HFFc6 (cell line): ENCODE results near the gene VPS4A. TPM values are rescaled to one million over a fixed set of nuclear protein-coding genes. Genes with fewer than 3 reads are reported as not detected.

ENCODE experiments used
- DNase-seq: peaks from one replicate; pipeline ENCODE4 v3.0.0-alpha.2; 2018
- H3K27ac Mint-ChIP-seq: 2 replicates; pipeline ENCODE4 v1.8.0; 2020; ENCODE audit warnings: mild to moderate bottlenecking, mixed read lengths
- H3K27me3 Mint-ChIP-seq: 2 replicates; pipeline ENCODE4 v1.8.0; 2021; ENCODE audit warnings: mild to moderate bottlenecking, moderate library complexity, mixed read lengths; ENCODE audit not compliant: insufficient read depth
- H3K36me3 Mint-ChIP-seq: 2 replicates; pipeline ENCODE4 v1.8.0; 2021; ENCODE audit warnings: low read depth, mixed read lengths
- H3K4me1 Mint-ChIP-seq: 2 replicates; pipeline ENCODE4 v1.8.0; 2020; ENCODE audit warnings: low read depth, mixed read lengths
- H3K4me3 Mint-ChIP-seq: 2 replicates; pipeline ENCODE4 v1.8.0; 2020; ENCODE audit warnings: mild to moderate bottlenecking, moderate library complexity, mixed read lengths
- H3K9me3 Mint-ChIP-seq: 2 replicates; pipeline ENCODE4 v1.8.0; 2020; ENCODE audit warnings: mild to moderate bottlenecking, mixed read lengths
- CTCF ChIP-seq: fragments of 200-600 bp; sonication (generic); IDR thresholded peaks from 2 replicates; pipeline ENCODE4 v1.5.0; 2021; ENCODE audit warnings: antibody characterized with exemption, mild to moderate bottlenecking
- total RNA-seq, 6 experiments: library from RNA; stranded (reverse); fragmentation: NEBNext Ultra II Directional; extraction: Animal tissue kit (Norgen Biotek cat#: 25700); gene quantifications; 2 replicates in 1 of 6; 3 replicates in 5 of 6; pipeline ENCODE4 v1.2.3, GENCODE V29; 2021

VPS4A gene
- total RNA-seq, 6 experiments from 2014 or later: 33.2 to 39.8 (median 36.7) TPM

- Mint-ChIP-seq H3K9me3 (no peaks in the 10 kb centered on the region), H3K36me3 (peaks cover 8% of the 10 kb centered on the region; the same call in 1 of the 2 replicates), H3K4me3 (no peak overlapping the region), H3K27me3 (peaks cover 3% of the 10 kb centered on the region; the same call in 1 of the 2 replicates), H3K27ac (no peak overlapping the region), H3K4me1 (peaks cover 10% of the 10 kb centered on the region)
- DNase-seq: no peak
- TF ChIP-seq CTCF: no peak
Measured at GRCh38 chr16:69298261-69298660, 12.9 kb upstream of the VPS4A start.

- DNase-seq: no peak
- no peaks in the 10 kb centered on the region; the same call in 1 of the 2 replicates for H3K27me3 Mint-ChIP-seq
- peaks cover 11% of the 10 kb centered on the region; the same call in 1 of the 2 replicates for H3K36me3 Mint-ChIP-seq
- H3K4me3 Mint-ChIP-seq: no peak overlapping the region
- H3K4me1 Mint-ChIP-seq: peaks cover 6% of the 10 kb centered on the region; the same call in 1 of the 2 replicates
- no peak overlapping the region for H3K27ac Mint-ChIP-seq
- TF ChIP-seq CTCF: no peak
- no peaks in the 10 kb centered on the region for H3K9me3 Mint-ChIP-seq
Measured at GRCh38 chr16:69301187-69301586, 10.0 kb upstream of the VPS4A start.

GRCh38 chr16:69301861-69302260, 9.3 kb upstream of the VPS4A start:
- no peak for DNase-seq
- Mint-ChIP-seq H3K27ac (no peak overlapping the region), H3K9me3 (no peaks in the 10 kb centered on the region), H3K4me3 (no peak overlapping the region), H3K27me3 (no peaks in the 10 kb centered on the region; the same call in 1 of the 2 replicates), H3K36me3 (peaks cover 11% of the 10 kb centered on the region; the same call in 1 of the 2 replicates), H3K4me1 (peaks cover 9% of the 10 kb centered on the region; the same call in 1 of the 2 replicates)
- no peak for TF ChIP-seq CTCF

GRCh38 chr16:69302301-69302700, 8.8 kb upstream of the VPS4A start:
- H3K27me3 Mint-ChIP-seq: no peaks in the 10 kb centered on the region; the same call in 1 of the 2 replicates
- H3K4me3 Mint-ChIP-seq: no peak overlapping the region
- no peak for DNase-seq
- no peak for TF ChIP-seq CTCF
- H3K36me3 Mint-ChIP-seq: peaks cover 11% of the 10 kb centered on the region; the same call in 1 of the 2 replicates
- no peak overlapping the region for H3K27ac Mint-ChIP-seq
- peaks cover 9% of the 10 kb centered on the region; the same call in 1 of the 2 replicates for H3K4me1 Mint-ChIP-seq
- no peaks in the 10 kb centered on the region for H3K9me3 Mint-ChIP-seq

- H3K36me3 Mint-ChIP-seq: peaks cover 17% of the 10 kb centered on the region; the same call in 1 of the 2 replicates
Measured at GRCh38 chr16:69306031-69306430, 5.1 kb upstream of the VPS4A start.

More at GRCh38 chr16:69306031-69306430, 5.1 kb upstream of the VPS4A start:
- Mint-ChIP-seq H3K27ac (no peak overlapping the region), H3K4me1 (peaks cover 14% of the 10 kb centered on the region), H3K9me3 (no peaks in the 10 kb centered on the region), H3K27me3 (peaks cover 4% of the 10 kb centered on the region; the same call in 1 of the 2 replicates), H3K4me3 (no peak overlapping the region)
- DNase-seq: no peak
- no peak for TF ChIP-seq CTCF
